Measurements from ENCODE around the gene FCHSD2. TPM values are rescaled to one million over a fixed set of nuclear protein-coding genes. Genes with fewer than 3 reads are reported as not detected.

Gene FCHSD2
- total RNA-seq, 2 experiments from 2014 or later, result 40.8 to 41.7 TPM

DNA sequence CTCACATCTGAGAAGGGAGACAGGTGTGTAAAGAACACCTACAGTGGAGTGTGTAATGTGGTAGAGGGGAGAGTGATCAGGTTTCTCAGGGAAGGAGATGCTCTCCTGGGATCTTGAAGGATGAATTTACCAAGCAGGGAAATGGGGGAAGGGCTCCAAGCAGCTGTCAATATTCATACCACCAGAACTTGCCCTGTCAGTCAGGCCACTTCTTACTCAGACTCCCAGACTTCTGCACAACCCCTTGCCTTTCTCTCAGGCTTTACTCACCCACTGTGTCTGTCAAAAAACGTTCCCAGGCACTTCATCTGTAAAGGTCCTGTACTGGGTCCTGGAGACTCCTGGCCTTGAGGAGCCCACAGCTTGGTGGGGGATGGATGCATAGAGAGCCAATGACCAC, 14.0 kb upstream of the FCHSD2 start:
- Mint-ChIP-seq H3K36me3 (ENCODE audit: low read depth) (peaks cover 2% of the 10 kb centered on the region), H3K27me3 (peaks cover 2% of the 10 kb centered on the region), H3K9me3 (no peaks in the 10 kb centered on the region), H3K4me1 (peaks cover 48% of the 10 kb centered on the region), H3K27ac (peak overlapping the region; percentile 18), H3K4me3 (no peak overlapping the region)
- ChIA-PET CTCF (interaction anchor here (0.6 to 6.2 kb wide), 5 partner anchors 13 to 340 kb away, joined by 3 to 58 read pairs (median 6); partner anchors contain the start of gene FCHSD2), POLR2A (interaction anchor here (3.1 kb wide), 1 partner anchor 14 kb away, joined by 15 read pairs; the partner anchor contains the start of gene FCHSD2)
- no peak for DNase-seq

DNA sequence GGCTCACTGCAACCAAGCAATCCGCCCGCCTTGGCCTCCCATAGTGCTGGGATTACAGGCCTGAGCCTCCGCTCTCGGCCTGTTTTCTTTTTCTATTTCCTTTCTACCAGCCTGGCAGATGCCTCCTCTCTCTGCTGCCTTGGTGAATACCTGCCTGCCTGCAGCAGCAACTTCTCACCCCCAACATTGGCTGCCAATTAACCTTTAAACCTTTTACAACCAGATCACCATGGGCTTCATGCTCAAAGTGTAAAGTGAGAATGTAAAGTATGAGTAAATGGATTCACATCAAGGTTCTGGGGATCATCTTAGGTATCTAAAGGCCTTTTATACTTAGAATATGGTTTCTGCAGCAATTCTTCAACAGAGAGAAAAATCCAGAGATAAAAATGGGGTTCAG, 13.0 kb upstream of the FCHSD2 start:
- H3K27ac Mint-ChIP-seq, result peak overlapping the region; percentile 69
- no peak for DNase-seq
- no peaks in the 10 kb centered on the region for H3K27me3 Mint-ChIP-seq
- CTCF ChIA-PET, result interaction anchor here (0.7 to 6.2 kb wide), 5 partner anchors 10 to 388 kb away, joined by 3 to 58 read pairs (median 3); partner anchors contain the start of gene FCHSD2
- no peaks in the 10 kb centered on the region for H3K9me3 Mint-ChIP-seq
- POLR2A ChIA-PET, result interaction anchor here (5.0 kb wide), 1 partner anchor 13 kb away, joined by 76 read pairs; the partner anchor contains the start of gene FCHSD2
- peaks cover 2% of the 10 kb centered on the region for H3K36me3 Mint-ChIP-seq (ENCODE audit: low read depth)
- no peak overlapping the region for H3K4me3 Mint-ChIP-seq
- H3K4me1 Mint-ChIP-seq, result peaks cover 57% of the 10 kb centered on the region

DNA sequence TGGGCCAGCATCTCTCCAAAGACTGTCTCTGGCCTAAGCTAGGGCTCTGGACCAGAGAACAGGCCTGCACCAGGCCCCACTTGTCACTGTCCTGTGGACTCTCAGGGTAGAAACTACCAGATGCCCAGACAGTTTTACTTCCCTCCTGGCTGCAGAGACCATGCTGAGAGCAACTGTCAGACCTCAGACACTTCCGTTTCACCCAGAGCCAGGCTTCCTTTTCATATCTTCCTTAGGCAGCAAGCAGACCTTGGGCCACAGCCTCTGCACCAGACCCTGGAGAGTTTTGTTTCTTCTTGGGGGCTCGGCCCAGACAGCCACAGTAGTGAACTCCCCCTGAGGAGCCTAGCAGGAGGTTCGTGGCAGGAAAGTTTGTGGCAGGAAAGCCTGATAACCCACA, 12.1 kb upstream of the FCHSD2 start:
- Mint-ChIP-seq H3K27me3 (no peaks in the 10 kb centered on the region), H3K4me1 (peaks cover 62% of the 10 kb centered on the region)

GRCh38 chr11:73152861-73153483, 10.9 kb upstream of the FCHSD2 start:
- H3K27me3 Mint-ChIP-seq, result no peaks in the 10 kb centered on the region
- peaks cover 65% of the 10 kb centered on the region for H3K4me1 Mint-ChIP-seq
- peak overlapping the region; percentile 0 for H3K4me3 Mint-ChIP-seq
- peak; percentile 75 for DNase-seq
- no peaks in the 10 kb centered on the region for H3K9me3 Mint-ChIP-seq
- POLR2A ChIA-PET, result interaction anchor here (0.6 to 5.0 kb wide), 6 partner anchors 11 to 431 kb away, joined by 3 to 76 read pairs (median 4); partner anchors contain the start of gene FCHSD2
- peaks cover 2% of the 10 kb centered on the region for H3K36me3 Mint-ChIP-seq (ENCODE audit: low read depth)
- CTCF ChIA-PET, result interaction anchor here (1.1 to 6.2 kb wide), 3 partner anchors 10 to 428 kb away, joined by 3 to 58 read pairs (median 10); partner anchors contain the start of gene FCHSD2
- H3K27ac Mint-ChIP-seq, result peak overlapping the region; percentile 87

More for the DNA sequence above, 12.1 kb upstream of the FCHSD2 start:
- peak; percentile 57 for DNase-seq
- ChIA-PET POLR2A (interaction anchor here (0.9 to 5.0 kb wide), 3 partner anchors 12 to 340 kb away, joined by 3 to 76 read pairs (median 3); partner anchors contain the start of genes ATG16L2 and FCHSD2), CTCF (interaction anchor here (6.2 kb wide), 1 partner anchor 11 kb away, joined by 58 read pairs; the partner anchor contains the start of gene FCHSD2)
- Mint-ChIP-seq H3K36me3 (ENCODE audit: low read depth) (peaks cover 2% of the 10 kb centered on the region), H3K27ac (peak overlapping the region; percentile 87), H3K4me3 (no peak overlapping the region), H3K9me3 (no peaks in the 10 kb centered on the region)

- no peaks in the 10 kb centered on the region for H3K27me3 Mint-ChIP-seq
- ChIA-PET CTCF (interaction anchor here (1.1 to 6.2 kb wide), 3 partner anchors 9 to 427 kb away, joined by 3 to 58 read pairs (median 10); partner anchors contain the start of gene FCHSD2), POLR2A (interaction anchor here (1.1 to 5.0 kb wide), 3 partner anchors 10 to 26 kb away, joined by 4 to 76 read pairs (median 5); partner anchors contain the start of gene FCHSD2)
- peaks cover 2% of the 10 kb centered on the region for H3K36me3 Mint-ChIP-seq (ENCODE audit: low read depth)
- H3K27ac Mint-ChIP-seq, result peak overlapping the region; percentile 87
- H3K4me1 Mint-ChIP-seq, result peaks cover 70% of the 10 kb centered on the region
- H3K9me3 Mint-ChIP-seq, result no peaks in the 10 kb centered on the region
- H3K4me3 Mint-ChIP-seq, result no peak overlapping the region
- DNase-seq, result no peak
These were observed 10.2 kb upstream of the FCHSD2 start for GRCh38 chr11:73152086-73152853.

- DNase-seq, result no peak
- peak overlapping the region; percentile 1 for H3K27ac Mint-ChIP-seq
- H3K27me3 Mint-ChIP-seq, result no peaks in the 10 kb centered on the region
- POLR2A ChIA-PET, result interaction anchor here (5.0 kb wide), 1 partner anchor 9 kb away, joined by 76 read pairs; the partner anchor contains the start of gene FCHSD2
- CTCF ChIA-PET, result interaction anchor here (2.8 to 6.2 kb wide), 2 partner anchors 8 to 26 kb away, joined by 10 to 58 read pairs; partner anchors contain the start of gene FCHSD2
- H3K9me3 Mint-ChIP-seq, result no peaks in the 10 kb centered on the region
- peaks cover 74% of the 10 kb centered on the region for H3K4me1 Mint-ChIP-seq
- no peak overlapping the region for H3K4me3 Mint-ChIP-seq
- peaks cover 2% of the 10 kb centered on the region for H3K36me3 Mint-ChIP-seq (ENCODE audit: low read depth)
These were observed 9.3 kb upstream of the FCHSD2 start for GRCh38 chr11:73151416-73151815.

- Mint-ChIP-seq H3K9me3 (no peaks in the 10 kb centered on the region), H3K4me1 (peaks cover 54% of the 10 kb centered on the region), H3K4me3 (no peak overlapping the region), H3K27ac (no peak overlapping the region), H3K27me3 (no peaks in the 10 kb centered on the region), H3K36me3 (ENCODE audit: low read depth) (no peaks in the 10 kb centered on the region)
- POLR2A ChIA-PET, result interaction anchor here (0.9 kb wide), 1 partner anchor 334 kb away, joined by 3 read pairs; no protein-coding TSS in a partner anchor
- no peak for DNase-seq
- CTCF ChIA-PET, result no interaction called here
These were observed 7.0 kb upstream of the FCHSD2 start for GRCh38 chr11:73149105-73149504.

DNA sequence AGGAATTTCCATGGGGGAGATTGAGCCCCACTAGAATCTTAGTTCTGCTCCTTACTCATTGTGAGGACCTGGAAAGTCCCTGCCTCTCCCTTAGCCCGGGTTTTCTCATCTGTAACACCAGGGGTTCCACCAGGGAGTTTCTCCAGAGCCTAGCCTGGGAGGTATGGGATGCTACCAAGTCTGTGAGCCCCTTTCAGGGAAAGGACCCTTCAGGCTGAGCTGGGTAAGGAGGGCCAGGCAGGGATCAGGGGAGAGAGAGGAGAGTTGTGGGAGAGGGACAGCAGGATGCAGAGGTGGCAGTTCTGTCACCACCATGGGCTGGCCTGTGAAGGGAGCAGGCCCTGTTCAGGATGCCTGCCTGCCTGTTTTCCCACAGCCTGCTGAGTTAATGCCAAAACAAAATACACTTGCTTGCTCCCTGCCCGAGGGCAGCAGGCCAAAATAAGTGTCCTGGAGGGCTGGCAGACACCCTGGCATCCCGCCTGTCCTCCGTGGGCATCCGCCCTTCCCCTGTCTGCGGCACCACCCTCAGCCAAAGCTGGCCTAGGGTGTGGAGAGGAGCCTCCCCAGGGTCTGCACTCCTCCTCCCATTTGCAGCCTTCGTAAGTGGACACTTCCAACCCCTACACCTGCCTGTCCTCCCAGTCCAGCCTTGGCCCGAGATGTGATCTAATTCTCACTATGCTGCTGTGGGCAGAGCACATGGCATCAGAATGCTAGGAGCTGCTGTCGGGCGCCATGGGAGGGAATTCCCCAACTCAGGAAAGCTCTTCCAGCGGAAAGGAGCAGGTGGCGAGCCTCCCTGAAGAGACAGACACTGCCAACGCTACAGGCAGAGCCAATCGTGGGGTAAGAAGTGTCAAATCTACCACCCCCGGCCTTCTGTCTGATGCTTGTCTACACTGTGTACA, 5.9 kb upstream of the FCHSD2 start:
- Mint-ChIP-seq H3K27me3 (no peaks in the 10 kb centered on the region), H3K4me3 (no peak overlapping the region), H3K36me3 (ENCODE audit: low read depth) (peaks cover under 1% of the 10 kb centered on the region), H3K9me3 (no peaks in the 10 kb centered on the region), H3K4me1 (peaks cover 52% of the 10 kb centered on the region), H3K27ac (no peak overlapping the region)
- DNase-seq, result no peak
- CTCF ChIA-PET, result no interaction called here
- POLR2A ChIA-PET, result interaction anchor here (0.9 kb wide), 1 partner anchor 332 kb away, joined by 3 read pairs; no protein-coding TSS in a partner anchor

- DNase-seq, result no peak
- no peaks in the 10 kb centered on the region for H3K27me3 Mint-ChIP-seq
- ChIA-PET CTCF (interaction anchor here (1.0 to 1.2 kb wide), 2 partner anchors 12 to 32 kb away, joined by 3 to 5 read pairs; no protein-coding TSS in a partner anchor), POLR2A (no interaction called here)
- peaks cover 4% of the 10 kb centered on the region for H3K36me3 Mint-ChIP-seq (ENCODE audit: low read depth)
- no peak overlapping the region for H3K4me3 Mint-ChIP-seq
- no peak overlapping the region for H3K27ac Mint-ChIP-seq
- no peaks in the 10 kb centered on the region for H3K9me3 Mint-ChIP-seq
- peaks cover 41% of the 10 kb centered on the region for H3K4me1 Mint-ChIP-seq
These were observed 4.0 kb upstream of the FCHSD2 start for GRCh38 chr11:73145986-73146575.

GRCh38 chr11:73143126-73143838, 1.2 kb upstream of the FCHSD2 start:
- DNase-seq, result no peak
- H3K4me3 Mint-ChIP-seq, result peak overlapping the region; percentile 81

More at GRCh38 chr11:73143126-73143838, 1.2 kb upstream of the FCHSD2 start:
- POLR2A ChIA-PET, result interaction anchor here (0.5 to 3.7 kb wide), 19 partner anchors 9 to 636 kb away, joined by 3 to 76 read pairs (median 4); partner anchors contain the start of gene ATG16L2
- H3K27me3 Mint-ChIP-seq, result no peaks in the 10 kb centered on the region
- H3K9me3 Mint-ChIP-seq, result no peaks in the 10 kb centered on the region
- peak overlapping the region; percentile 98 for H3K27ac Mint-ChIP-seq
- H3K36me3 Mint-ChIP-seq (ENCODE audit: low read depth), result peaks cover 23% of the 10 kb centered on the region
- CTCF ChIA-PET, result interaction anchor here (0.7 to 2.6 kb wide), 18 partner anchors 10 to 459 kb away, joined by 3 to 58 read pairs (median 5); partner anchors contain the start of gene STARD10
- peaks cover 49% of the 10 kb centered on the region for H3K4me1 Mint-ChIP-seq
